Measurements from ENCODE around the gene BCAN. TPM values are rescaled to one million over a fixed set of nuclear protein-coding genes. Genes with fewer than 3 reads are reported as not detected.
A peak's percentile ranks its signal among the peaks of the same experiment; 100 is the strongest.
"Not testable (repeated sequence)": the region's sequence is repeated elsewhere in the genome, so short reads cannot be mapped to it uniquely, and the experiment has no call there.

Gene BCAN
- total and polyA plus RNA-seq, 2 experiments from 2014 or later, result 2.3 to 5.5 TPM

- Histone ChIP-seq H3K27me3 (ENCODE audit: insufficient read depth) (peaks cover 37% of the 10 kb centered on the region), H2AFZ (no peak overlapping the region), H3K36me3 (ENCODE audit: insufficient read depth) (no peaks in the 10 kb centered on the region; the same call in 1 of the 2 replicates), H3K4me3 (no peak overlapping the region), H3K4me2 (no peak overlapping the region), H3F3A (replicated peaks; ENCODE audit: low read depth) (peaks cover 8% of the 10 kb centered on the region; the same call in 1 of the 2 replicates), H4K20me1 (replicated peaks; ENCODE audit: insufficient read depth) (no peaks in the 10 kb centered on the region), H3K27ac (ENCODE audit: low read depth) (no peak overlapping the region), H3K9me2 (ENCODE audit: insufficient read depth) (no peaks in the 10 kb centered on the region), H3K79me2 (replicated peaks; ENCODE audit: insufficient read depth) (no peaks in the 10 kb centered on the region), H3K4me1 (ENCODE audit: insufficient read depth) (no peaks in the 10 kb centered on the region)
- Mint-ChIP-seq H3K36me3 (ENCODE audit: low read depth) (no peaks in the 10 kb centered on the region), H3K27me3 (ENCODE audit: insufficient read depth, low read depth, poor library complexity) (peaks cover 24% of the 10 kb centered on the region), H3K4me1 (peaks cover 7% of the 10 kb centered on the region), H3K27ac (no peak overlapping the region), H3K9me3 (no peaks in the 10 kb centered on the region), H3K4me3 (no peak overlapping the region)
- DNase-seq (ENCODE audit: low spot score), result no peak
- TF ChIP-seq REST (IDR thresholded peaks at IDR 0.05; ENCODE audit: unreplicated experiment), result no peak
- no peak for TF ChIP-seq ZNF114 (CRISPR knock-in tag; IDR thresholded peaks at IDR 0.05)
- no peak for TF ChIP-seq ETS1 (IDR thresholded peaks at IDR 0.05)
- no peak for TF ChIP-seq NANOG (IDR thresholded peaks at IDR 0.05; ENCODE audit: borderline replicate concordance)
- no peak for TF ChIP-seq POLR2AphosphoS5 (IDR thresholded peaks at IDR 0.05; ENCODE audit: low read depth)
- no peak for TF ChIP-seq CREB1 (CRISPR knock-in tag; IDR thresholded peaks at IDR 0.05; ENCODE audit: low read depth)
- no peak for TF ChIP-seq CTCF (conservative IDR thresholded peaks at IDR 0.05; ENCODE audit: low read depth in 2 of 2)
- no peak for ATAC-seq
Observed at GRCh38 chr1:156629823-156630449, 12.0 kb upstream of the BCAN start.

GRCh38 chr1:156631152-156631551 lies 10.8 kb upstream of the BCAN start:
- not testable (repeated sequence) for H3K4me2 ChIP-seq; H3K36me3 Mint-ChIP-seq (ENCODE audit: low read depth); H3K27ac Mint-ChIP-seq; H4K20me1 ChIP-seq (replicated peaks; ENCODE audit: insufficient read depth); H3K79me2 ChIP-seq (replicated peaks; ENCODE audit: insufficient read depth); H2AFZ ChIP-seq; H3K9me3 Mint-ChIP-seq; H3K4me3 Mint-ChIP-seq; H3K4me3 ChIP-seq; H3F3A ChIP-seq (replicated peaks; ENCODE audit: low read depth); H3K4me1 Mint-ChIP-seq; DNase-seq (ENCODE audit: low spot score); ATAC-seq; H3K27ac ChIP-seq (ENCODE audit: low read depth); H3K4me1 ChIP-seq (ENCODE audit: insufficient read depth); H3K36me3 ChIP-seq (ENCODE audit: insufficient read depth); H3K9me2 ChIP-seq (ENCODE audit: insufficient read depth)
- peaks cover 16% of the 10 kb centered on the region for H3K27me3 Mint-ChIP-seq (ENCODE audit: insufficient read depth, low read depth, poor library complexity)
- peak; percentile 52 to 56 for TF ChIP-seq CTCF (conservative IDR thresholded peaks at IDR 0.05; ENCODE audit: low read depth in 2 of 2)
- H3K27me3 ChIP-seq (ENCODE audit: insufficient read depth), result peaks cover 24% of the 10 kb centered on the region

Data from GM23338 (cell line).